Loucy (cell line): Measurements from ENCODE around the gene GRIN2A.

Source experiments
- EZH2phosphoT487 ChIP-seq: fragments of 200-600 bp; IDR thresholded peaks from 2 replicates; pipeline ENCODE4 v1.6.1; 2018; ENCODE audit warnings: antibody characterized with exemption, mild to moderate bottlenecking, moderate library complexity, borderline replicate concordance
- TF ChIP-seq, protein P1 (sequence below): fragments of 200-600 bp; sonication (generic); conservative IDR thresholded peaks from 2 replicates; pipeline ENCODE4 v1.5.1; 2014; ENCODE audit warnings: mild to moderate bottlenecking, antibody characterized with exemption, low read length

DNA sequence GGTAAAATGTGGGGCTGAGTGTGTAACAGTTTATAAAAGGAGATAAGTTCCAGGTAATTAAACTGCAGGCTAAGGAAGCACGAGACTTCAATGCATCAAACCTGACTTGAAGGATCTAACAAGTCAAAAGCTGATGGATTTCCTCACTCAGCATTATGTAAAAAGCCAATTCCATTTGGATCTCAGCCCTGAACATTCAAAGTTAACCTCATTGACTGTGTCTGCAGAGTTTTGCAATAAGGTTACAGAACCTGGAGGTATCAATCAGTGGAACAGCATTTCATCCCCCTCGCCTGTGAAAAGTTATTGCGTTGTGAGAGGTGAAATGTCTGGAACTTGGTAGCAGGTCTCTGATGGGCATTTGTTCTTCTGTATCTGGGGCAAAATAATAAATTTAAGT lies 317.8 kb downstream of the GRIN2A start:
- TF ChIP-seq, protein P1, sequence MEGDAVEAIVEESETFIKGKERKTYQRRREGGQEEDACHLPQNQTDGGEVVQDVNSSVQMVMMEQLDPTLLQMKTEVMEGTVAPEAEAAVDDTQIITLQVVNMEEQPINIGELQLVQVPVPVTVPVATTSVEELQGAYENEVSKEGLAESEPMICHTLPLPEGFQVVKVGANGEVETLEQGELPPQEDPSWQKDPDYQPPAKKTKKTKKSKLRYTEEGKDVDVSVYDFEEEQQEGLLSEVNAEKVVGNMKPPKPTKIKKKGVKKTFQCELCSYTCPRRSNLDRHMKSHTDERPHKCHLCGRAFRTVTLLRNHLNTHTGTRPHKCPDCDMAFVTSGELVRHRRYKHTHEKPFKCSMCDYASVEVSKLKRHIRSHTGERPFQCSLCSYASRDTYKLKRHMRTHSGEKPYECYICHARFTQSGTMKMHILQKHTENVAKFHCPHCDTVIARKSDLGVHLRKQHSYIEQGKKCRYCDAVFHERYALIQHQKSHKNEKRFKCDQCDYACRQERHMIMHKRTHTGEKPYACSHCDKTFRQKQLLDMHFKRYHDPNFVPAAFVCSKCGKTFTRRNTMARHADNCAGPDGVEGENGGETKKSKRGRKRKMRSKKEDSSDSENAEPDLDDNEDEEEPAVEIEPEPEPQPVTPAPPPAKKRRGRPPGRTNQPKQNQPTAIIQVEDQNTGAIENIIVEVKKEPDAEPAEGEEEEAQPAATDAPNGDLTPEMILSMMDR, result no peak
- no peak for TF ChIP-seq EZH2phosphoT487
